ENCODE measurements around the gene GCH1.

DNA sequence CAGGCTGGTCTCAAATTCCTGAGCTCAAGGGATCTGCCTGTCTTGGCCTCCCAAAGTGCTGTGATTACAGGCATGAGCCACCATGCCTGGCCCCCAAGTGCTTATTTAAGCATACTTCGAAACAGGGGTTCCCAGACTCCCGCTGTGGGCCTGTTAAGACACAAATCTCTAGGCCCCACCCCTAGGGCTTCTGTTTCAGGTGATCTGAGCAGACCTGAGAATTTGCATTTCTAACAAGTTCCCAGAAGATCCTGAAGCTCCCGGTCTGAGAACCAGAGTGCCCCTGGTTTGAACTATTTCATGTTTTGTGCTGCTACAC is 25.0 kb downstream of the GCH1 start:
- TF ChIP-seq, protein P1, sequence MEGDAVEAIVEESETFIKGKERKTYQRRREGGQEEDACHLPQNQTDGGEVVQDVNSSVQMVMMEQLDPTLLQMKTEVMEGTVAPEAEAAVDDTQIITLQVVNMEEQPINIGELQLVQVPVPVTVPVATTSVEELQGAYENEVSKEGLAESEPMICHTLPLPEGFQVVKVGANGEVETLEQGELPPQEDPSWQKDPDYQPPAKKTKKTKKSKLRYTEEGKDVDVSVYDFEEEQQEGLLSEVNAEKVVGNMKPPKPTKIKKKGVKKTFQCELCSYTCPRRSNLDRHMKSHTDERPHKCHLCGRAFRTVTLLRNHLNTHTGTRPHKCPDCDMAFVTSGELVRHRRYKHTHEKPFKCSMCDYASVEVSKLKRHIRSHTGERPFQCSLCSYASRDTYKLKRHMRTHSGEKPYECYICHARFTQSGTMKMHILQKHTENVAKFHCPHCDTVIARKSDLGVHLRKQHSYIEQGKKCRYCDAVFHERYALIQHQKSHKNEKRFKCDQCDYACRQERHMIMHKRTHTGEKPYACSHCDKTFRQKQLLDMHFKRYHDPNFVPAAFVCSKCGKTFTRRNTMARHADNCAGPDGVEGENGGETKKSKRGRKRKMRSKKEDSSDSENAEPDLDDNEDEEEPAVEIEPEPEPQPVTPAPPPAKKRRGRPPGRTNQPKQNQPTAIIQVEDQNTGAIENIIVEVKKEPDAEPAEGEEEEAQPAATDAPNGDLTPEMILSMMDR (IDR thresholded peaks at IDR 0.05; ENCODE audit: insufficient read depth, low read depth, low read length), result no peak
- no peak for TF ChIP-seq EZH2 (IDR thresholded peaks at IDR 0.05; ENCODE audit: insufficient read depth, low read length)
